ENCODE data around the gene PCED1B.

GRCh38 chr12:47068539-47068938 lies 10.9 kb upstream of the PCED1B start:
- TF ChIP-seq CTCF (IDR thresholded peaks at IDR 0.05) = no peak
- no peak for TF ChIP-seq EZH2 (IDR thresholded peaks at IDR 0.05; ENCODE audit: borderline replicate concordance, insufficient read depth, low read depth, low read length, poor library complexity, severe bottlenecking)
